ENCODE data around the gene USP34.
"Not testable (repeated sequence)": the region's sequence is repeated elsewhere in the genome, so short reads cannot be mapped to it uniquely, and the experiment has no call there.

The USP34 gene

GRCh38 chr2:61460163-61460562 is 10.7 kb downstream of the USP34 start:
- peaks cover 21% of the 10 kb centered on the region for H4K20me1 ChIP-seq (ENCODE audit: insufficient read depth, low read length)
- no peaks in the 10 kb centered on the region for H3K27me3 ChIP-seq (replicated peaks; ENCODE audit: insufficient read depth, low read length)
- H3K4me2 ChIP-seq (ENCODE audit: low read depth, low read length): no peak overlapping the region
- H3K4me1 ChIP-seq (ENCODE audit: low read length): no peaks in the 10 kb centered on the region
- H3K9me3 ChIP-seq (replicated peaks; ENCODE audit: insufficient read depth, low read length): no peaks in the 10 kb centered on the region
- no peak for DNase-seq
- H3K27ac ChIP-seq (ENCODE audit: low read length): no peak overlapping the region
- peaks cover 100% of the 10 kb centered on the region for H3K79me2 ChIP-seq (ENCODE audit: low read length)
- no peaks in the 10 kb centered on the region for H3K9me2 ChIP-seq (replicated peaks; ENCODE audit: insufficient read depth, low read length)
- no peak overlapping the region for H2AFZ ChIP-seq (ENCODE audit: low read length)
- no peak for TF ChIP-seq EZH2phosphoT487 (IDR thresholded peaks at IDR 0.05; ENCODE audit: low read length)
- no peak for TF ChIP-seq CTCF (IDR thresholded peaks at IDR 0.05; ENCODE audit: low read length)
- no peak for TF ChIP-seq EZH2 (optimal IDR thresholded peaks at IDR 0.05; ENCODE audit: low read depth, low read length)
- H3K36me3 ChIP-seq (replicated peaks; ENCODE audit: insufficient read depth, low read length): no peaks in the 10 kb centered on the region; the same call in 1 of the 2 replicates
- no peaks in the 10 kb centered on the region; the same call in 1 of the 2 replicates for H3F3A ChIP-seq (ENCODE audit: insufficient read depth, low read length)
- H3K9ac ChIP-seq (ENCODE audit: low read length): no peak overlapping the region
- no peak overlapping the region for H3K4me3 ChIP-seq (ENCODE audit: low read length)

- TF ChIP-seq EZH2phosphoT487 (IDR thresholded peaks at IDR 0.05; ENCODE audit: low read length): no peak
- TF ChIP-seq EZH2 (optimal IDR thresholded peaks at IDR 0.05; ENCODE audit: low read depth, low read length): no peak
- no peak for TF ChIP-seq CTCF (IDR thresholded peaks at IDR 0.05; ENCODE audit: low read length)
These were observed 14.0 kb downstream of the USP34 start for GRCh38 chr2:61456746-61457420.

GRCh38 chr2:61456070-61456745 is 14.7 kb downstream of the USP34 start:
- H3K9ac ChIP-seq (ENCODE audit: low read length): no peak overlapping the region
- H3K27ac ChIP-seq (ENCODE audit: low read length): no peak overlapping the region
- H3K4me1 ChIP-seq (ENCODE audit: low read length): no peaks in the 10 kb centered on the region
- no peak overlapping the region for H3K4me3 ChIP-seq (ENCODE audit: low read length)
- H3K4me2 ChIP-seq (ENCODE audit: low read depth, low read length): no peak overlapping the region
- H3F3A ChIP-seq (ENCODE audit: insufficient read depth, low read length): no peaks in the 10 kb centered on the region; the same call in 1 of the 2 replicates
- no peaks in the 10 kb centered on the region for H3K9me3 ChIP-seq (replicated peaks; ENCODE audit: insufficient read depth, low read length)
- no peaks in the 10 kb centered on the region for H3K9me2 ChIP-seq (replicated peaks; ENCODE audit: insufficient read depth, low read length)
- H3K27me3 ChIP-seq (replicated peaks; ENCODE audit: insufficient read depth, low read length): no peaks in the 10 kb centered on the region
- H3K36me3 ChIP-seq (replicated peaks; ENCODE audit: insufficient read depth, low read length): no peaks in the 10 kb centered on the region
- H4K20me1 ChIP-seq (ENCODE audit: insufficient read depth, low read length): peaks cover 14% of the 10 kb centered on the region; the same call in 1 of the 2 replicates
- TF ChIP-seq EZH2 (optimal IDR thresholded peaks at IDR 0.05; ENCODE audit: low read depth, low read length) (no peak), EZH2phosphoT487 (IDR thresholded peaks at IDR 0.05; ENCODE audit: low read length) (no peak), CTCF (IDR thresholded peaks at IDR 0.05; ENCODE audit: low read length) (no peak)
- H3K79me2 ChIP-seq (ENCODE audit: low read length): peaks cover 99% of the 10 kb centered on the region
- H2AFZ ChIP-seq (ENCODE audit: low read length): no peak overlapping the region
- no peak for DNase-seq

More at GRCh38 chr2:61456746-61457420, 14.0 kb downstream of the USP34 start:
- Histone ChIP-seq H3K9me2 (replicated peaks; ENCODE audit: insufficient read depth, low read length) (no peaks in the 10 kb centered on the region), H3K27ac (ENCODE audit: low read length) (no peak overlapping the region), H3K36me3 (replicated peaks; ENCODE audit: insufficient read depth, low read length) (no peaks in the 10 kb centered on the region), H3K27me3 (replicated peaks; ENCODE audit: insufficient read depth, low read length) (no peaks in the 10 kb centered on the region), H3K9ac (ENCODE audit: low read length) (no peak overlapping the region), H3K4me3 (ENCODE audit: low read length) (no peak overlapping the region), H4K20me1 (ENCODE audit: insufficient read depth, low read length) (peaks cover 14% of the 10 kb centered on the region), H3K79me2 (ENCODE audit: low read length) (peaks cover 100% of the 10 kb centered on the region), H3F3A (ENCODE audit: insufficient read depth, low read length) (no peaks in the 10 kb centered on the region; the same call in 1 of the 2 replicates), H2AFZ (ENCODE audit: low read length) (no peak overlapping the region), H3K4me2 (ENCODE audit: low read depth, low read length) (no peak overlapping the region), H3K9me3 (replicated peaks; ENCODE audit: insufficient read depth, low read length) (no peaks in the 10 kb centered on the region), H3K4me1 (ENCODE audit: low read length) (no peaks in the 10 kb centered on the region)
- DNase-seq: no peak

GRCh38 chr2:61454972-61455371 is 15.9 kb downstream of the USP34 start:
- H3F3A ChIP-seq (ENCODE audit: insufficient read depth, low read length); H3K9me2 ChIP-seq (replicated peaks; ENCODE audit: insufficient read depth, low read length); H3K9me3 ChIP-seq (replicated peaks; ENCODE audit: insufficient read depth, low read length); H3K4me1 ChIP-seq (ENCODE audit: low read length); H3K4me3 ChIP-seq (ENCODE audit: low read length); DNase-seq; H3K27me3 ChIP-seq (replicated peaks; ENCODE audit: insufficient read depth, low read length); H3K36me3 ChIP-seq (replicated peaks; ENCODE audit: insufficient read depth, low read length); H2AFZ ChIP-seq (ENCODE audit: low read length); H3K27ac ChIP-seq (ENCODE audit: low read length); H3K9ac ChIP-seq (ENCODE audit: low read length); H3K4me2 ChIP-seq (ENCODE audit: low read depth, low read length): not testable (repeated sequence)
- Histone ChIP-seq H3K79me2 (ENCODE audit: low read length) (peaks cover 99% of the 10 kb centered on the region), H4K20me1 (ENCODE audit: insufficient read depth, low read length) (peaks cover 14% of the 10 kb centered on the region; the same call in 1 of the 2 replicates)

Measured in MM.1S (cell line).